ENCODE results near the gene IGFLR1. TPM values are rescaled to one million over a fixed set of nuclear protein-coding genes. Genes with fewer than 3 reads are reported as not detected.
"Not testable (repeated sequence)": the region's sequence is repeated elsewhere in the genome, so short reads cannot be mapped to it uniquely, and the experiment has no call there.

The IGFLR1 gene
- polyA plus RNA-seq, 2 donors, result 4.3 to 5.1 TPM

GRCh38 chr19:35696835-35697234, 45.4 kb downstream of the IGFLR1 start:
- Histone ChIP-seq H3K9me3 (ENCODE audit: control insufficient read depth in 2 of 2, insufficient read depth in 1 of 2, low read depth in 1 of 2, low read length in 1 of 2) (no peaks in the 10 kb centered on the region), H3K36me3 (ENCODE audit: control insufficient read depth in 2 of 2, insufficient read depth in 2 of 2, low read length in 1 of 2) (no peaks in the 10 kb centered on the region), H3K4me3 (ENCODE audit: low read depth in 1 of 2, low read length in 2 of 2) (no peak overlapping the region), H3K27me3 (ENCODE audit: control insufficient read depth in 1 of 2, insufficient read depth in 2 of 2, low read length in 2 of 2) (no peaks in the 10 kb centered on the region), H3K27ac (ENCODE audit: low read depth in 2 of 2, low read length in 1 of 2) (no peak overlapping the region), H3K4me1 (ENCODE audit: control insufficient read depth in 2 of 2, insufficient read depth in 2 of 2, low read length in 1 of 2) (no peaks in the 10 kb centered on the region)
- WGBS, 2 donors, result 52 to 56% methylated on average over 4 of the region's 4 CpGs

DNA sequence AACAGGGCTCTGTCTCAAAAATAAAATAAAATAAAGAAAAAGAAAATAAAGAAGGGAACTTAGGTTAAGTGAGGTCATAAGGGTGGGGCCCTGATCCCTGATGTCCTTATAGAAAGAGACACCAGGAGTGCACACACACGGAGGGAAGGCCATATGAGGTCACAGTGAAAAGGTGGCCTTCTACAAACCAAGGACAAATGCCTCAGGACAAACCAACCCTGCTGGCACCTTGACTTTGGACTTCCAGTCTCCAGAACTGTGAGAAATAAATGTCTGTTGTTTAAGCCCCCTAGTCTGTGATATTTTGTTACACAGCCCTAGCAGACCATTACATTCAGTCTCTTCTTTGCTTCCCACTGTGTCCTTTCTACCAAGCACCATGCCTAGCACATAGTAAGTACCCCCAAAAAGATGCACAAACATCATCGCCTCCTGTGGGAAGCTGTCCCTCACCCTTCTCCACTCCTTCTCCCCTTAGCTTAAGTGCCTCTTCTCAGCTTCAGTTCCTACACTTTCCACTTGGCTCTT, 46.3 kb downstream of the IGFLR1 start:
- no peaks in the 10 kb centered on the region for H3K4me1 ChIP-seq (ENCODE audit: control insufficient read depth in 2 of 2, insufficient read depth in 2 of 2, low read length in 1 of 2)
- no peaks in the 10 kb centered on the region for H3K27me3 ChIP-seq (ENCODE audit: control insufficient read depth in 1 of 2, insufficient read depth in 2 of 2, low read length in 2 of 2)
- H3K27ac ChIP-seq (ENCODE audit: low read depth in 2 of 2, low read length in 1 of 2), result no peak overlapping the region
- H3K36me3 ChIP-seq (ENCODE audit: control insufficient read depth in 2 of 2, insufficient read depth in 2 of 2, low read length in 1 of 2), result no peaks in the 10 kb centered on the region
- WGBS, 2 donors, result 75 to 87% methylated on average over 2 of the region's 2 CpGs
- no peak overlapping the region for H3K4me3 ChIP-seq (ENCODE audit: low read depth in 1 of 2, low read length in 2 of 2)
- H3K9me3 ChIP-seq (ENCODE audit: control insufficient read depth in 2 of 2, insufficient read depth in 1 of 2, low read depth in 1 of 2, low read length in 1 of 2), result no peaks in the 10 kb centered on the region

- no peak overlapping the region for H3K4me3 ChIP-seq (ENCODE audit: low read depth in 1 of 2, low read length in 2 of 2)
- no peaks in the 10 kb centered on the region for H3K27me3 ChIP-seq (ENCODE audit: control insufficient read depth in 1 of 2, insufficient read depth in 2 of 2, low read length in 2 of 2)
- peak overlapping the region in 1 of 2 donors; percentile 20 for H3K27ac ChIP-seq (ENCODE audit: low read depth in 2 of 2, low read length in 1 of 2)
- 27 to 34% methylated on average over 8 of the region's 8 CpGs for WGBS, 2 donors
- no peaks in the 10 kb centered on the region for H3K4me1 ChIP-seq (ENCODE audit: control insufficient read depth in 2 of 2, insufficient read depth in 2 of 2, low read length in 1 of 2)
- no peaks in the 10 kb centered on the region for H3K9me3 ChIP-seq (ENCODE audit: control insufficient read depth in 2 of 2, insufficient read depth in 1 of 2, low read depth in 1 of 2, low read length in 1 of 2)
- no peaks in the 10 kb centered on the region for H3K36me3 ChIP-seq (ENCODE audit: control insufficient read depth in 2 of 2, insufficient read depth in 2 of 2, low read length in 1 of 2)
These were observed 48.2 kb downstream of the IGFLR1 start for GRCh38 chr19:35693835-35694599.

DNA sequence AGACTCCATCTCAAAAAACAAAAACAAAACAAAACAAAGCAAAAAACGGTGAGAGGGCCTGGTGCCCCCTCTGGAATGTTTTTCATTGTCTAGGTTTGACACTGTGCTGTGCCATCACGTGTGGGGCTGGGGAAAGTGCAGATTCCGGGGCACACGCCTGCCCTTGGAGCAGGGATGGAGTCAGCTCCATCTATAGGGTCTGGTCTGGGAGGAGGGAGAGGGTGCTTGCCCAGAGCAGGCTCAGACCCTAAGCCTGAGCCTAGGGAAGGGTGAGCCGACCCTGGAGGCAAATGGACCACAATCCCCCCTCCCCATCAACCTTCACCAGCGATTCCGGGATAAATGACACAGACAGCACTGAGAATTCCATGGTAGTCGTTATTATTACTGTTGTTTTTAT, 48.8 kb downstream of the IGFLR1 start:
- Histone ChIP-seq H3K9me3 (ENCODE audit: control insufficient read depth in 2 of 2, insufficient read depth in 1 of 2, low read depth in 1 of 2, low read length in 1 of 2) (no peaks in the 10 kb centered on the region), H3K27me3 (ENCODE audit: control insufficient read depth in 1 of 2, insufficient read depth in 2 of 2, low read length in 2 of 2) (no peaks in the 10 kb centered on the region), H3K4me3 (ENCODE audit: low read depth in 1 of 2, low read length in 2 of 2) (no peak overlapping the region), H3K4me1 (ENCODE audit: control insufficient read depth in 2 of 2, insufficient read depth in 2 of 2, low read length in 1 of 2) (no peaks in the 10 kb centered on the region), H3K27ac (ENCODE audit: low read depth in 2 of 2, low read length in 1 of 2) (no peak overlapping the region), H3K36me3 (ENCODE audit: control insufficient read depth in 2 of 2, insufficient read depth in 2 of 2, low read length in 1 of 2) (no peaks in the 10 kb centered on the region)
- 12% methylated on average over 8 of the region's 8 CpGs for WGBS, 2 donors

DNA sequence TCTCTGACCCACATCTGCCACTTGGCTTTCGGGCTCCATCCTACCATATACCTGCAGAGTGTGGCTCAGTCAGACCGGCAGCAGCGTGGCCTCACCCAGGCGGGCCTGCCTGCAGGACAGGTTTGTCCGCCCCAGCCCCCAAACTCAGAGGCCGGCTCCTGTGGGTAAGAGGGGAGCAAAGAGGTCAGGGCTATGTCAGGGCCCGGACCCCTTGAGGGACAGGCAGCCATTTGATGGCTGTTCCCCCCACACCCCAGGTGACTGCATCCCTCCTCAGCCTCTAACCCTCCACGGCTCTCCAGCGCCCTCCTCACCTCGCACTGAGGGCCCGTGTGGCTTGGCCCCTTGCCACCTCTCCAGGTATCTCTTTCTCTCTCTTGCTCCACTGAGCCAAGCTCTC, 50.2 kb downstream of the IGFLR1 start:
- Histone ChIP-seq H3K4me3 (ENCODE audit: low read depth in 1 of 2, low read length in 2 of 2) (no peak overlapping the region), H3K36me3 (ENCODE audit: control insufficient read depth in 2 of 2, insufficient read depth in 2 of 2, low read length in 1 of 2) (no peaks in the 10 kb centered on the region), H3K27me3 (ENCODE audit: control insufficient read depth in 1 of 2, insufficient read depth in 2 of 2, low read length in 2 of 2) (no peaks in the 10 kb centered on the region), H3K27ac (ENCODE audit: low read depth in 2 of 2, low read length in 1 of 2) (no peak overlapping the region), H3K4me1 (ENCODE audit: control insufficient read depth in 2 of 2, insufficient read depth in 2 of 2, low read length in 1 of 2) (no peaks in the 10 kb centered on the region), H3K9me3 (ENCODE audit: control insufficient read depth in 2 of 2, insufficient read depth in 1 of 2, low read depth in 1 of 2, low read length in 1 of 2) (no peaks in the 10 kb centered on the region)
- 54 to 55% methylated on average over 11 of the region's 11 CpGs for WGBS, 2 donors

- not testable (repeated sequence) for H3K27me3 ChIP-seq (ENCODE audit: control insufficient read depth in 1 of 2, insufficient read depth in 2 of 2, low read length in 2 of 2); H3K4me1 ChIP-seq (ENCODE audit: control insufficient read depth in 2 of 2, insufficient read depth in 2 of 2, low read length in 1 of 2); H3K9me3 ChIP-seq (ENCODE audit: control insufficient read depth in 2 of 2, insufficient read depth in 1 of 2, low read depth in 1 of 2, low read length in 1 of 2); H3K27ac ChIP-seq (ENCODE audit: low read depth in 2 of 2, low read length in 1 of 2); H3K4me3 ChIP-seq (ENCODE audit: low read depth in 1 of 2, low read length in 2 of 2); H3K36me3 ChIP-seq (ENCODE audit: control insufficient read depth in 2 of 2, insufficient read depth in 2 of 2, low read length in 1 of 2)
- WGBS, 2 donors, result 95 to 97% methylated on average over 21 to 37 of the region's 37 CpGs
These were observed 51.1 kb downstream of the IGFLR1 start for GRCh38 chr19:35691106-35691505.

- Histone ChIP-seq H3K4me3 (ENCODE audit: low read depth in 1 of 2, low read length in 2 of 2) (no peak overlapping the region), H3K4me1 (ENCODE audit: control insufficient read depth in 2 of 2, insufficient read depth in 2 of 2, low read length in 1 of 2) (no peaks in the 10 kb centered on the region), H3K9me3 (ENCODE audit: control insufficient read depth in 2 of 2, insufficient read depth in 1 of 2, low read depth in 1 of 2, low read length in 1 of 2) (no peaks in the 10 kb centered on the region), H3K27ac (ENCODE audit: low read depth in 2 of 2, low read length in 1 of 2) (no peak overlapping the region), H3K27me3 (ENCODE audit: control insufficient read depth in 1 of 2, insufficient read depth in 2 of 2, low read length in 2 of 2) (no peaks in the 10 kb centered on the region), H3K36me3 (ENCODE audit: control insufficient read depth in 2 of 2, insufficient read depth in 2 of 2, low read length in 1 of 2) (no peaks in the 10 kb centered on the region)
- WGBS, 2 donors, result 69 to 75% methylated on average over 4 of the region's 4 CpGs
These were observed 52.4 kb downstream of the IGFLR1 start for GRCh38 chr19:35689836-35690235.

Other genes with a start within 250 kb of the IGFLR1 start
- 100 to 1,000 TPM; 223 to 315 TPM for gene DMKN, start 228.8 kb downstream of the IGFLR1 start, polyA plus RNA-seq
- gene SBSN, start 214.1 kb downstream of the IGFLR1 start, polyA plus RNA-seq, result 1,000 to 10,000 TPM in 1 of 2 donors, 100 to 1,000 TPM in 1; 453 to 1,191 TPM
- gene GAPDHS, start 209.0 kb downstream of the IGFLR1 start, polyA plus RNA-seq, result not detected
- 100 to 1,000 TPM in 1 of 2 donors, 10 to 100 TPM in 1; 61.7 to 145 TPM for gene TMEM147, start 196.8 kb downstream of the IGFLR1 start, polyA plus RNA-seq
- gene ATP4A, start 178.8 kb downstream of the IGFLR1 start, polyA plus RNA-seq, result under 1 TPM; 0.02 to 0.12 TPM
- gene PMIS2, start 156.3 kb downstream of the IGFLR1 start, polyA plus RNA-seq, result not detected
- gene HAUS5, start 129.7 kb downstream of the IGFLR1 start, polyA plus RNA-seq, result 10 to 100 TPM; 10.1 to 24.1 TPM
- gene RBM42, start 113.4 kb downstream of the IGFLR1 start, polyA plus RNA-seq, result 10 to 100 TPM; 47.8 to 61.5 TPM
- 1 to 10 TPM; 3.4 to 5.6 TPM for gene ETV2, start 100.7 kb downstream of the IGFLR1 start, polyA plus RNA-seq
- 1,000 to 10,000 TPM; 1,022 to 1,339 TPM for gene COX6B1, start 94.1 kb downstream of the IGFLR1 start, polyA plus RNA-seq
- gene UPK1A, start 75.9 kb downstream of the IGFLR1 start, polyA plus RNA-seq, result 10 to 100 TPM; 10.7 to 11.5 TPM
- gene ZBTB32, start 37.9 kb downstream of the IGFLR1 start, polyA plus RNA-seq, result under 1 TPM; 0.07 to 0.18 TPM
- 10 to 100 TPM; 21.5 to 33.8 TPM for gene KMT2B, start 24.4 kb downstream of the IGFLR1 start, polyA plus RNA-seq
- gene U2AF1L4, start 3.0 kb upstream of the IGFLR1 start, polyA plus RNA-seq, result 10 to 100 TPM; 17.4 to 43.4 TPM
- 100 to 1,000 TPM in 1 of 2 donors, 10 to 100 TPM in 1; 62.5 to 128 TPM for gene PSENEN, start 3.2 kb upstream of the IGFLR1 start, polyA plus RNA-seq
- gene LIN37, start 6.1 kb upstream of the IGFLR1 start, polyA plus RNA-seq, result 10 to 100 TPM; 10.6 to 20.9 TPM
- gene HSPB6, start 14.6 kb upstream of the IGFLR1 start, polyA plus RNA-seq, result 10 to 100 TPM; 12.5 to 18.3 TPM
- 10 to 100 TPM in 1 of 2 donors, 1 to 10 TPM in 1; 5.5 to 13.8 TPM for gene PROSER3, start 15.7 kb upstream of the IGFLR1 start, polyA plus RNA-seq
- 10 to 100 TPM in 1 of 2 donors, 1 to 10 TPM in 1; 5.7 to 20.8 TPM for gene ARHGAP33, start 33.1 kb upstream of the IGFLR1 start, polyA plus RNA-seq
- not detected for gene PRODH2, start 70.4 kb upstream of the IGFLR1 start, polyA plus RNA-seq
- gene NPHS1, start 110.1 kb upstream of the IGFLR1 start, polyA plus RNA-seq, result not detected
- under 1 TPM in 1 of 2 donors, not detected in 1; 0.02 TPM for gene KIRREL2, start 114.5 kb upstream of the IGFLR1 start, polyA plus RNA-seq
- 1 to 10 TPM in 1 of 2 donors, under 1 TPM in 1; 0.69 to 1.4 TPM for gene APLP1, start 126.1 kb upstream of the IGFLR1 start, polyA plus RNA-seq
- gene NFKBID, start 158.1 kb upstream of the IGFLR1 start, polyA plus RNA-seq, result 1 to 10 TPM; 6.6 to 8.5 TPM
- gene HCST, start 160.1 kb upstream of the IGFLR1 start, polyA plus RNA-seq, result 1 to 10 TPM; 6.2 to 6.7 TPM
- 10 to 100 TPM; 16.7 to 26.8 TPM for gene TYROBP, start 165.8 kb upstream of the IGFLR1 start, polyA plus RNA-seq
- gene LRFN3, start 193.9 kb upstream of the IGFLR1 start, polyA plus RNA-seq, result 1 to 10 TPM; 4.9 to 5.0 TPM